HG02970 (cell line): ENCODE data around the gene CACNA1D.
"Not testable (repeated sequence)": the region's sequence is repeated elsewhere in the genome, so short reads cannot be mapped to it uniquely, and the experiment has no call there.

Experiments
- ATAC-seq: cut with Tn5 transposase; IDR thresholded peaks from one replicate; pipeline ENCODE4 v1.9.1; 2021; ENCODE audit warnings: mild to moderate bottlenecking, moderate library complexity, moderate number of reproducible peaks; ENCODE audit not compliant: unreplicated experiment, low FRiP score

The CACNA1D gene

GRCh38 chr3:53604232-53604631 is 109.8 kb downstream of the CACNA1D start:
- no peak for ATAC-seq

- ATAC-seq = no peak
Measured at GRCh38 chr3:53606793-53607192, 112.4 kb downstream of the CACNA1D start.

- ATAC-seq = no peak
Measured at GRCh38 chr3:53612508-53612907, 118.1 kb downstream of the CACNA1D start.

GRCh38 chr3:53613125-53613524 is 118.7 kb downstream of the CACNA1D start:
- no peak for ATAC-seq

GRCh38 chr3:53614307-53614706 is 119.9 kb downstream of the CACNA1D start:
- no peak for ATAC-seq

GRCh38 chr3:53616321-53616720 is 121.9 kb downstream of the CACNA1D start:
- ATAC-seq = no peak

- ATAC-seq = no peak
Measured at GRCh38 chr3:53616971-53617892, 122.8 kb downstream of the CACNA1D start.

GRCh38 chr3:53617893-53618523 is 123.6 kb downstream of the CACNA1D start:
- ATAC-seq = no peak

GRCh38 chr3:53618524-53618906 is 124.1 kb downstream of the CACNA1D start:
- ATAC-seq = no peak

GRCh38 chr3:53618936-53619335 is 124.5 kb downstream of the CACNA1D start:
- ATAC-seq = no peak

GRCh38 chr3:53624061-53624857 is 129.8 kb downstream of the CACNA1D start:
- no peak for ATAC-seq

- ATAC-seq = no peak
Measured at GRCh38 chr3:53626876-53627275, 132.5 kb downstream of the CACNA1D start.

- no peak for ATAC-seq
Measured at GRCh38 chr3:53628536-53629401, 134.4 kb downstream of the CACNA1D start.

- no peak for ATAC-seq
Measured at GRCh38 chr3:53629402-53629723, 135.0 kb downstream of the CACNA1D start.

- no peak for ATAC-seq
Measured at GRCh38 chr3:53630547-53630946, 136.1 kb downstream of the CACNA1D start.

GRCh38 chr3:53633197-53633787 is 138.9 kb downstream of the CACNA1D start:
- no peak for ATAC-seq

GRCh38 chr3:53635041-53635440 is 140.6 kb downstream of the CACNA1D start:
- ATAC-seq = no peak

- not testable (repeated sequence) for ATAC-seq
Measured at GRCh38 chr3:53638806-53639205, 144.4 kb downstream of the CACNA1D start.

GRCh38 chr3:53641397-53641796 is 147.0 kb downstream of the CACNA1D start:
- no peak for ATAC-seq

GRCh38 chr3:53642211-53642610 is 147.8 kb downstream of the CACNA1D start:
- no peak for ATAC-seq
